Stimulated activated CD4-positive, alpha-beta T cell treated with anti-CD3 and anti-CD28 coated beads, Interleukin-1b, Interleukin-23, amount 100 ng/mL, for 48 hours (primary cell): Measurements from ENCODE around the gene CARD14.

Source experiments
- DNase-seq: peaks from one replicate; pipeline ENCODE4 v3.0.0-alpha.2; 2020

CARD14 gene

GRCh38 chr17:80212962-80213642 lies 43.3 kb downstream of the CARD14 start:
- DNase-seq: no peak

- DNase-seq: no peak
Measured at GRCh38 chr17:80213643-80213975, 43.8 kb downstream of the CARD14 start.

- DNase-seq: no peak
Measured at GRCh38 chr17:80214012-80214877, 44.4 kb downstream of the CARD14 start.

GRCh38 chr17:80214878-80215210 lies 45.0 kb downstream of the CARD14 start:
- DNase-seq: no peak

- no peak for DNase-seq
Measured at GRCh38 chr17:80216473-80217456, 46.9 kb downstream of the CARD14 start.

- DNase-seq: no peak
Measured at GRCh38 chr17:80217703-80218362, 48.0 kb downstream of the CARD14 start.

- DNase-seq: no peak
Measured at GRCh38 chr17:80218391-80218790, 48.6 kb downstream of the CARD14 start.

- peak; percentile 92 for DNase-seq
Measured at GRCh38 chr17:80219013-80219762, 49.4 kb downstream of the CARD14 start.

- DNase-seq: no peak
Measured at GRCh38 chr17:80219763-80220053, 49.9 kb downstream of the CARD14 start.

- DNase-seq: peak; percentile 71
Measured at GRCh38 chr17:80220054-80220735, 50.4 kb downstream of the CARD14 start, which contains the start of the genes SGSH and SLC26A11. Gene SGSH, minus strand, starts transcription at chr17:80220333. Its CDS starts 20 bp downstream, at chr17:80220313. Gene SLC26A11, plus strand, starts transcription at chr17:80220427. Its CDS starts 1,134 bp downstream, at chr17:80221561.

- DNase-seq: no peak
Measured at GRCh38 chr17:80220736-80221215, 50.9 kb downstream of the CARD14 start.

GRCh38 chr17:80221351-80222105 lies 51.7 kb downstream of the CARD14 start:
- no peak for DNase-seq

GRCh38 chr17:80222376-80223141 lies 52.7 kb downstream of the CARD14 start:
- DNase-seq: no peak

GRCh38 chr17:80223142-80223815 lies 53.4 kb downstream of the CARD14 start:
- DNase-seq: no peak

- DNase-seq: no peak
Measured at GRCh38 chr17:80223838-80224497, 54.1 kb downstream of the CARD14 start.

GRCh38 chr17:80224683-80225082 lies 54.9 kb downstream of the CARD14 start:
- no peak for DNase-seq

- DNase-seq: no peak
Measured at GRCh38 chr17:80225230-80225629, 55.4 kb downstream of the CARD14 start.

- DNase-seq: no peak
Measured at GRCh38 chr17:80227156-80227555, 57.3 kb downstream of the CARD14 start.
